Lower leg skin (tissue), 3 donors: Measurements from ENCODE around the gene BANP.

Experiments used
- POLR2A ChIP-seq, 2 donors: fragments of 450-650 bp; IDR thresholded peaks; one replicate each; pipeline ENCODE4 v1.6.1; 2016 to 2017; ENCODE audit warnings: antibody characterized with exemption in 2 of 2, mild to moderate bottlenecking in 1 of 2, moderate library complexity in 1 of 2
- TF ChIP-seq, protein P1 (sequence below), 3 donors: fragments of 450-650 bp; IDR thresholded peaks; one replicate each; pipeline ENCODE4 v1.5.1; 2016; ENCODE audit warnings: antibody characterized with exemption in 3 of 3, mild to moderate bottlenecking in 3 of 3, moderate library complexity in 2 of 3

DNA sequence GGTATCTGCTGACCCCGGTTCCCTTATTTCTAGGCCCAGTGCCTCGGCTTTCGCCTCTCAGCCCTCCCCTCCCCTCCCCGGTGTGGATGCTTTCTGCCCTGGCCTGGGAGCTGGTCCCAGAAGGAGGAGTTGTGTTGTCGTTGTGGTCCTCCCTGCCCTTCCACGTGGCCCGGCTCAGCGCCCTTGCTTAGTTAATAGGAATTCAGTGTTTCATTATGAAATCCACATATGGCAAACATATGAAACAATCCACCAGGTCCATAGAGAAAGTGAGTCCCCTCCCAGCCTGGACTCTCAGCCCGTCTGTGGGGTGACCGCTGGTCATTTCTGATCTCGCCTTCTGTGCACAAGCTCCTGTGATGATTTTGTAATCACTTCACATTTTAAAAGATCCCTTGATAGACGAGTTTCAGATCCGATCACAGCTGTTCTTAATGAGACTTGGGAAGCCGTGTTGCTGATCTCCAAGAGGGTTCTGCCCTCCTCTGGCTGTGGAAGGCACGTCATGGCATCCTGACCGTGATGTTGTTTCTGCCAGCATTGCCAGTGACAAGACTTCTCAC lies 112.1 kb downstream of the BANP start:
- TF ChIP-seq, protein P1, sequence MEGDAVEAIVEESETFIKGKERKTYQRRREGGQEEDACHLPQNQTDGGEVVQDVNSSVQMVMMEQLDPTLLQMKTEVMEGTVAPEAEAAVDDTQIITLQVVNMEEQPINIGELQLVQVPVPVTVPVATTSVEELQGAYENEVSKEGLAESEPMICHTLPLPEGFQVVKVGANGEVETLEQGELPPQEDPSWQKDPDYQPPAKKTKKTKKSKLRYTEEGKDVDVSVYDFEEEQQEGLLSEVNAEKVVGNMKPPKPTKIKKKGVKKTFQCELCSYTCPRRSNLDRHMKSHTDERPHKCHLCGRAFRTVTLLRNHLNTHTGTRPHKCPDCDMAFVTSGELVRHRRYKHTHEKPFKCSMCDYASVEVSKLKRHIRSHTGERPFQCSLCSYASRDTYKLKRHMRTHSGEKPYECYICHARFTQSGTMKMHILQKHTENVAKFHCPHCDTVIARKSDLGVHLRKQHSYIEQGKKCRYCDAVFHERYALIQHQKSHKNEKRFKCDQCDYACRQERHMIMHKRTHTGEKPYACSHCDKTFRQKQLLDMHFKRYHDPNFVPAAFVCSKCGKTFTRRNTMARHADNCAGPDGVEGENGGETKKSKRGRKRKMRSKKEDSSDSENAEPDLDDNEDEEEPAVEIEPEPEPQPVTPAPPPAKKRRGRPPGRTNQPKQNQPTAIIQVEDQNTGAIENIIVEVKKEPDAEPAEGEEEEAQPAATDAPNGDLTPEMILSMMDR (IDR thresholded peaks at IDR 0.05), result no peak
- TF ChIP-seq POLR2A (IDR thresholded peaks at IDR 0.05), result no peak
